Measurements from ENCODE around the gene DKKL1.
"Not testable (repeated sequence)": the region's sequence is repeated elsewhere in the genome, so short reads cannot be mapped to it uniquely, and the experiment has no call there.

Gene DKKL1

DNA sequence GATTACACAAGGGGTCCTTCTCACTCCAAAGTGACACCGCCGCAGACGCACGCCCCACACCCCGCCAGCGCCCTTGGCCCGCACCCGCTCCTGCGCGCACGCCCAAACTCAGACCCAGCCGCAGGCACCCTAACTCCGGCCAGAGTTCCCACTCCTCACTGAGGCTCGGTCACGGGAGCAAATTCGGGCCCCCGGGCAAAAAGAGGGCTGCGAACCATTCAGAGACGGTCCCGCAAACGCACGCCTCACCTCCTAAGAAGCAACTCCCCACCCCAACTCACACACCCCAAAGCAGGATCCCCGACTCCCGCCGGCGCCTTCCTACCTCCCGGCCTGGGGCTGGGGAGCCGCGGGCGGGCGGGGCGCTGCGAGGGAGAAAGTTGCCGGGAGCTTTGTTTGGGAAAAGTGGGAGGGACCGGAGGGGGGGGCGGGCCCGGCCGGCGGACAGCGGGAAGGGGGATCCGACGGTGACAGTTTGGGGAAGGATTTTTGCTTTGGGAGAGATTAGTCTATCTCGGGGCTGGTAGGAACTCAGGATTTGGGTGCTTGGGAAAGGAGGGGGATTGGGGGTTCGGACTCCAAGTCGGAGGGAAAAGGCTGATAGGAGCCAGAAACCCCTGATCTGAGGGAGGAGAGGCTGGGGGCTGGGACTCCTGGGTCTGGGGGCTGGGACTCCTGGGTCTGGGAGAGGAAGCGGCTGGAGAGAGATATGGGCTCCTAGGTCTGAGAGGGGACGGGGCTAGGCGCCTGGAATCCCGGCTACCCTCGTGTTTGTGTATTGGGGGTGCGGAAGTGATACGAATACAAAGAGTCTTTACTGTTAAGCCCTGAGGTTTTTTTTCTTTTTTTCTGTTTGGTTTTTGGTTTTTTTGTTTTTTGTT is 1.4 kb upstream of the DKKL1 start, which contains the start of gene TEAD2:
Gene TEAD2, minus strand, starts transcription at position 369 of the 881 bp plus-strand sequence. CDS start 2,341 bp downstream, outside the sequence.
- no peak for DNase-seq

DNA sequence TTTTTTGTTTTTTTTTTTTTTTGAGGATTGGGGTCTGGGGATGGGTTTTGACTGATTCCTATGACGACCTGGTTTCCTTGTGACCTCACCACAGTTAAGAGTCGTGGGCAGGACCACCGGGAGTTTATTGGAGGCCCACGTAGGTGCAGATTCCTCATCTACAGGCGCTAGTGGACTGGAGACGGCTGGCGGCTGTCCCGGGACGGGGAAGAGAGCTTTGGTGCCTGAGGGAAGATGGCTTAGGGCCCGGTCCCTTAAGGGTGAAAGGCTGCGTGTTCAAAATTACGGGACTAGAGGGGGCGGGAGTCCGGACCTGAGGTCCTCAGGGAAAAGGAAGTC is 779 bp upstream of the DKKL1 start:
- no peak for DNase-seq

DNA sequence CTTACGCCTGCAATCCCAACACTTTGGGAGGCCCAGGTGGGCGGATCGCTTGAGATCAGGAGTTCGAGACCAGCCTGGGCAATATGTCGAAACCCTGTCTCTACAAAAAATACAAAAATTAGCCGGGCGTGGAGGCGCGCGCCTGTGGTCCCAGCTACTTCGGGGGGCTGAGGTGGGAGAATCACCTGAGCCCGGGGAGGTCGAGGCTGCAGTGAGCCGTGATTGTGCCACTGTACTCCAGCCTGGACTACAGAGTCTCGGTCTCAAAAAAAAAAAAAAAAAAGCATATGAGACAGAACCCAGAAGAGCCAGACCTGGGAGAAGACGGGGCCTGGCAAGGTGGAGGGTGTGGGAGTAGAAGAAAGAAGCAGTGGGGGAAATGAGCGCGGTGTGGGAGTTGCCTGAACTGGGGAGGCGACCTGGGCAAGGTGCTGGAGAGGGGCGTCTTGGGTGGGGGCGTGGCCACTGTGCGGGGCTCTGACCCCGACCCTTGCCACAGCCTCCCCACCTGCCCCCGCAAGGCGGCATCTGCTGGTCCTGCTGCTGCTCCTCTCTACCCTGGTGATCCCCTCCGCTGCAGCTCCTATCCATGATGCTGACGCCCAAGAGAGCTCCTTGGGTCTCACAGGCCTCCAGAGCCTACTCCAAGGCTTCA is 533 bp downstream of the DKKL1 start:
- no peak for DNase-seq

DNA sequence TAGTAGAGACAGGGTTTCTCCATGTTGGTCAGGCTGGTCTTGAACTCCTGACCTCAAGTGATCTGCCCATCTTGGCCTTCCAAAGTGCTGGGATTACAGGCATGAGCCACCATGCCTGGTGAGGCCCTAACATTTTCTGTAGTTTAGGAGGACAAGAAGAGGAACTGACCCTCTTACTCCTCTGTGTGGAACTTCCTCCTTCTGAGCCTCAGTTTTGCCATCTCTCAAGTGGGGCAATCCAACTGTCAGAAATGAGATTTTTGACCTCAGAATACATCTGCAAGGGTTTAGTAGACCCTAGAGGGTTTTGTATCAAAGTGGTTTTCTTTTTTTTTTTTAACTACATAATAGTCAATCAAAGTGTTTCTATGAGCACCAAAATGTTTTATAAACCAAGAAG is 2.4 kb downstream of the DKKL1 start:
- DNase-seq: no peak

DNA sequence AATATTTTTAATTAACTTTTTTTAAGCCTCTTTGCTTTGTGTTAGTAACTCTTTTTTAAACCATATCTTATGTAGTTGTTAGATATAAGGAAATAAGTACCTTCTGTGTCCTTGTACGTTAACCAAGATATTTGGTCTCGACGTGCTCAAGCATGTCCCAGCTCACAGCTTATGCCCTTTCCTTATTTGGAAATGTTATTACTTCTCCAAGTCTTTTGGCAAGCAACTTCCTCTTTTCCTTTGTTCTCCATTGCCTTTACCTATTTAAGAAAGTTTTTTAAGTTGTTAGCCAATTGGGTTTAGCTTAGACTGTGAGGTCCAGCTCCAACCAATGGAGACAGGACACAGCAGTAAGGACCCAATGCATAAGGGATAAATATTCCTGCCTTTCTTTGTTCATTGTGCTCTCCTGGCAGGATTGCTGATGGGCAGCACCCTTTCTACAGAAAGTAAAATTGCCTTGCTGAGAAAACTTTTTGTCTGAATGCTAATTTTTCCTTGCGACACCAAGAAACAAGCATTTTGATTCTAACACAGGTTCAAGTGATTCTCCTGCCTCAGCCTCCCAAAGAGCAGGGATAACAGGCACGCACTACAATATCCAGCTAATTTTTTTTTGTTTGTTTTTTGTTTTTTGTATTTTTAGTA is 5.2 kb downstream of the DKKL1 start:
- DNase-seq: peak; percentile 25

DNA sequence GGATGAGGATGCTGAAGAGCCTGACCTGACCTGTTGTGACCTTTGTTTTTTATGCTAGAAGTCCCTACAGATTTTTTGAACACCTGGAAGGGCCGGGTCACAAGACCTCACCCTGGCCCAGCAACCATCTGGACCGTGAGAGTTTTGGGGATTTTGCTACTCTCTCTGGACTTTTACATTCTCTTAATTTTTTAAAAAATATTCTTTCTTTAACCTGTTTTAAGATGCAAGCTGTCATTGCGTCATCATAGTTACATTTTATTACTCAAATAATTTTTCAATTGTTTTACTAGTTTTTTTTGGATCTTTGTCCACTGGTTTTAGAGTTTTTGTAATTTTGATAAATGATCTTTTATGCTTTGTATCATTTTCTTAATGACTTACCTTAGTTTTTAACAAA is 7.5 kb downstream of the DKKL1 start:
- DNase-seq: no peak

DNA sequence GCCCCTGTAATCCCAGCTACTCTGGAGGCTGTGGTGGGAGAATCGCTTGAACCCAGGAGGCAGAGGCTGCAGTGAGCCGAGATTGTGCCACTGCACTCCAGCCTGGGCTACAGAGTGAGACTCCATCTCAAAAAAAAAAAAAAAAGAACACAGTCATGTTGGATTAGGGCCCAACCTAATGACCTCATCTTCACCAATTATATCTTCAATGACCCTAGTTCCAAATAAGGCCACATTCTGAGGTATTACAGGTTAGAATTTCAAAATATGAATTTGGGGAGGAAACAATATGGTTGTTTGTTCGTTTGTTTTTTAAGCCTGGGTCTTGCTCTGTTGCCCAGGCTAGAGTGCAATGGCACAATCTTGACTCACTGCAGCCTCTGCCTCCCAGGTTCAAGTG is 9.5 kb downstream of the DKKL1 start:
- DNase-seq: not testable (repeated sequence)

DNA sequence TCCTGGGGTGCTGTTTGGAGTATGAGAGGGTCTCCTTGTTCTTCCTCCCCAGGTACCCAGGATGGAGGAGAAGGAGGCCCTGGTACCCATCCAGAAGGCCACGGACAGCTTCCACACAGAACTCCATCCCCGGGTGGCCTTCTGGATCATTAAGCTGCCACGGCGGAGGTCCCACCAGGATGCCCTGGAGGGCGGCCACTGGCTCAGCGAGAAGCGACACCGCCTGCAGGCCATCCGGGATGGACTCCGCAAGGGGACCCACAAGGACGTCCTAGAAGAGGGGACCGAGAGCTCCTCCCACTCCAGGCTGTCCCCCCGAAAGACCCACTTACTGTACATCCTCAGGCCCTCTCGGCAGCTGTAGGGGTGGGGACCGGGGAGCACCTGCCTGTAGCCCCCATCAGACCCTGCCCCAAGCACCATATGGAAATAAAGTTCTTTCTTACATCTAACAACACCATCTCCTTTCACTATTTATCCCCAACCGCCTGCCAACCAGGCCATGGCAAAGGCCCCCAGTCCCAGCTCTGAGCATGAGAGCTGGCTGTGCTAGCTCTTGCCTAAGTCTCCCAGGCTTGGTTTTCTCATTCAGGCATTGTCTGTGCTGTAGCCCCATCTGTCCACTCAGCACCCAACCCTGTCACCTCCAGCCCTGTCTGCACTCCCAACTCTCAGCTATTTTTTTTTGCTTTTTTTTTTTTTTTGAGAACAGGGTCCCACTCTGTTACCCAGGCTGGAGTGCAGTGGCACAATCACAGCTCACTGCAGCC is 11.2 kb downstream of the DKKL1 start:
- no peak for DNase-seq

DNA sequence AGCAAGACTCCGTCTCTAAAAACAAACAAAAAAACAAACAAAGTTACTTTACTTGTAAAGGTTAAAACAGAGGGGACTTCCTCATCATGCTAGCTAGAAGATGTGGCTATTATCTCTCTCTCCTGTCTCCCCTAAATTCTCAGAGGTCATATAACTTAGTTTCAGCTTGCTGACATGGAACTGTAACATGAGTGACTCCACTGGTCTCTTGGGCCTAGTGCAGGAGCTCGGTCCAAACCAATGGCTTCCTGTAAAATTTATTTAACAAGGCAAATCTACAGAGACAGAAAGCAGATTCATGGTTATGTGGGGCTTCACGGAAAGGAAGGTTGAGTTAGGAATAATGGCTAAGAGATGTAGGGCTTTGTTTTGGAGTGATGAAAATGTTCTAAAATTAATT is 14.8 kb downstream of the DKKL1 start:
- DNase-seq: no peak

DNA sequence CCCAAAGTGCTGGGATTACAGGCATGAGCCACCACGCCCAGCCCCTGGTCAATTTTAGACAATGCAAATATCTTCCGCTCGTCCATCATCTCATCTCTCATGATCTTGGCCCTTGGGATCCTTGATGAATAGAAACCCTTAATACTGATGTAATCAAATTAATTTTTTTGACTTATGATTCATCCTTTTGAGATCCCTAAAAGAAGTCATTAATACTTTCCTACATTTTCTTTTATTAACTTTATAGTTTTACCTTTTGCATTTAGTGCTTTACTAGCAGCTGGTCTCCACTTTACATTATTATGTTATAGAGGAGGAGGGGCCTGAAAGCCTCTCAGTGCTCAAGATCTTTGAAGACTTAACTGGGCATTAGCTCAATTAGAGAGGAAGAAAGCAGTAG is 16.7 kb downstream of the DKKL1 start:
- DNase-seq: no peak

DNA sequence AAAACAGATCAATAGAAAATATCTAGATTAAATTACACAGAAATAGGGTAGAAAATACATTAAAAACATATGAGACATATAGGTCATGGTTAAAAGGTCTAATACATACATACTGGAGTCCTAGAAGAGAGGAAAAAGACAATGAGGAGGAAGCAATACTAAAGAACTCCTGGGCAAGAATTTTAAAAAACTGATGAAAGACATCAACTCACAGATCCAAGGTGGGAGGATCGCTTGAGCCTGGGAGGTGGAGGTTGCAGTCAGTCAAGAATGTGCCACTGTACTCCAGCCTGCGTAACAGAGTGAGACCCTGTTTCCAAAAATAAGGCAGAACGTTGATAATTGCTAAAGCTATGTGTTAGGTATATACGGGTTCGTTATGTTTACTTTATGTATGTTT is 19.0 kb downstream of the DKKL1 start:
- no peak for DNase-seq

DNA sequence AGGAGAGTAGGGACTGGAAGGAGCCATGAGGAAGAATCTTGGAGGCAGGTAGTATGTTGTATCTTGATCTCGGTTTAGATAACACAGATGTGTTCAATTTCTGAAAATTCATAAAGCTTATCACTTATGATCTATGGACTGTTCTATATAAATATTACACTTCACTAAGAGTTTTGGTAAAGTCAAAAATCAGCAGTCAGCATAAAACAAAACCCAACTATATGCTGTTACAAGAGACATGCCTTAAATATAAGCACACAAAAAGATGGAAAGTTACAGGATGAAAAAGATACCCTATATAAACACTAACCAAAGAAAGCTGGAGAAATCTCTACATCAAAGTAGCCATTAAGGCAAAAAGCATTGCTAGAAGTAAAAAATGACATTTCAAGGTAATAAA is 19.9 kb downstream of the DKKL1 start:
- no peak for DNase-seq

DNA sequence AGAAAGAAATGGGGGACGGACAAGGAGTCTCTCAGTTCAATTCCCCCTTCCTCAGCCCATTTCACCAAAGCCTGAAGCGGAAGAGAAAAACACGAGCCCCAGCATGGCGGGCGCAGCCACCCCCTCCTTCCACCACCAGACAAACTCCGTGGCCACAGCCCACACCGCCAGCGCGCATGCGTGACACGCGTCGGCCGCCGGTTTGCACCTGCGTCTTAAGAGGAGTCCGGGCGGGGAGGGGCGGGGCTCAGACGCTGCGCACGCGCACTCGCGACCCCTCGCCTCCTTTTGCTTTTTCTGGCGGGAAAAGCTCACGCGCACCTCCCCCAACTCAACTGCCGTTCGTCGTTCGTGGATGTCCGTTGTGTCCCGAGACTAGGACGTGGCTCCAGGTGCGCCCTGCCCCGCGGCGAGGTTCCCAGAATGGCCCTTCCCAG is 24.3 kb downstream of the DKKL1 start, which contains the start of gene KASH5:
Gene KASH5, plus strand, starts transcription at position 314 of the 437 bp plus-strand sequence. CDS start 2,635 bp downstream, outside the sequence.
- DNase-seq: no peak

DNA sequence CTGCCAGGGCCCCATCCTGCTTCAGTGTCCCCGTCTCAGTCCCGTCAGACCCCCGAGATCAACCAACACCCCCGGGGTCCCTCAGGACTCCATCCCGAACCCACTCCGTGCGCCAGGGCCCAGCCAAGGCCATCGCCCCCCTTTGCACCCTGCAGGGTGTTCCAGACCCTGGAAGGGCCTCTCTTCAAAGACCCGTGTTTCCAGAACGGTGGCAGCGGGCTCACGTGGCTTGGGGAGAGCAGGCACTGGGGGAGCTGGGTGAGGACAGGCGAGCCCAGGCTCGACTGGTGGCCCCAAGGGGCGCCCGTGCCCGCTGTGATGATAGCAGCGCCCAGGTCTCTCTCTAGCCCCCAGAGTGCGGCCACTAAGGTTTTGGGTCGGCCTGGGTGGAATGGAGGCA is 25.7 kb downstream of the DKKL1 start:
- no peak for DNase-seq

DNA sequence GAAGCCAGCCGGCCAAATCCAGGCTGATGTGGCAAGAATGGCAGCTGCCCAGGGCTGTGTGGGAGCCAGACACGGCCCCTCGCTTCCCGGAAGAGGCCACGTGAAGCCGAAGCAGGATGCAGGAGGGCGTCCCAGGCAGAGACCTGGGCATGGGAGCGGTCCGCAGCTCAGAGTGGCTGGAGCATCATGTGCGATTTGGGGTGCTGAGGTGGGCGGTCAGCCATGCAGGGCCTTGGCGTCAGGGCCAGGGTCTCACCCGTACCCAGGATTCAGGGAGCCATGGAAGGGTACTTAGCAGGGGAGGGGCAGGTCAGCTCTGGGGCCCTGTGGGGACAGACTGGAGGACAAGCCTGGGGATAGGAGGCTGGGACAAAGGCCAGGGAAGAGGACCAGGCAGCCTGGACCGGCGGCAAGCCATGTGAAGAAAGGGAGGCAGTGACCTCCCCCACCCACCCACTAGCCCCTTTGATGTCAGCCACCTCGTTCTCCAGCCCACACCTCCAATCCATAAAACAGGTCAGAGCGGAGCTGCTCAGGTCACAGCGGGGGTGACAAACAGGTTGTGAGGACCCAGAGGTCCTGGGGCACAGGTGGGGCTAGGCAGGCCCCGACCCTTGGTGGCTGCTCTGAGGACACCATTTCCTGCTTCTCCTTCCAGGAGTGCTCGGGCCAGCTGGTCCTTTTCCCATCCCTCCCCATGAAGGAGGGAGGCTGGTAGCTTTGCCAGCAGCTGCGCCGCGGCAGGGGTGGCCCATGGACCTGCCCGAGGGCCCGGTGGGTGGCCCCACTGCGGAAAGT is 26.7 kb downstream of the DKKL1 start:
- no peak for DNase-seq

DNA sequence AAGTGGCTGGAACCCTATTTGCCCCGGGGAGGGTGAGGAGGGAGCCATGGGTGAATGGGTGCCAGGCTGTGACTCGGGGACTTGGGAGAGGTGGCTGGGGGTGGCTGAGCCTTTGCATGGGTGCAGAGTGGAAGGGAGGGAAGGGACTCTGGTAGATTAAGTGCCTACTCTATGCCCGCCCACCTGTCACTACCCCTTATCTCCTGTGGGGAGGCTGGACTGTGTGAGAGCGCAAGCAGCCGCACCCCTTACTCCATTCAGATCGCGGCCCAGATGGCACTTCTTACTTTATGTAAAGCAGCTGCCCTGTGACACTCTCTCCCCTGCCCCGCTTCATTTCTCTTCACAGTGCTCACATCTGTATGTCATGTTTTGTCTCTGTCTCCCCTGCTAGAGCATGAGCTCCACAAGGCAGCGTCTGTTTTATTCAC is 27.3 kb downstream of the DKKL1 start:
- peak; percentile 31 for DNase-seq

DNA sequence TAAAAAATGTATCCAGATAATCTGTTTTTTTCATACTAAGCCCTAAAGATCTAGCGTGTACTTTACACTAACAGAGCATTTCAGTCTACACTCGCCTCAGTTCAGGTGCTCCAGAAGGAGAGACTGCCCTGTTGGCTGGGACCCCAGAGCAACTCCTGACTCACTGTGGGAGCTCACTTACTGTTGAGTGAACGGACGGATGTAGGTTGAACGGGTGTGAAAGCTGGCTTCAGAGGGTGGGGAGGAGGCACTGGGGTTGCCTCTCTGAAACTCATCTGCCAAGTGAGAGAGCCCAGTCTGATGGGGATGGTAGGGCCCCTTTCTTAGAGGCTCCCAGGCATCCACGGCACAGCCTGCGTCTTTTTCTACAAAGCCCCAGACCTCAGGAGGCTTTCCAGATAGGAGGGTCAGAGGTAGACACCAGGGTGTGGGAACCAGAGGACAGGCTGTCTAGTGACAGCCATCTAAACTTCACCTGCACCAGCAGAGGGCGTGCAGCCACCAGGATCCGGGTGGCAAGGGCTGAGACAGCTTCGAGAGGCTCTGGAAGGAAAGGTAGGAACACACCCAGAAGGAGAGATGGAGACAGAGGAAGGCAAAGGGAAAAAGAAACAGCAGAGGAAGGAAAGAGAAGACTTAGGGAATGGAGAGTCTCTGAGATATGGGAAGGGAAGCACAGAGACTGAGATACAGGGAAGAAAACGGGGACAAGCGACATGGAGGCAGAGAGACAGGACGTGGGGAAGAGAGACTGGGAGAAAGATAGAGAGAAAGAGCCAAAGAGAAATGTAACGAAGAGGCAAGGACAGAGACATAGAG is 28.1 kb downstream of the DKKL1 start:
- peak; percentile 90 for DNase-seq

DNA sequence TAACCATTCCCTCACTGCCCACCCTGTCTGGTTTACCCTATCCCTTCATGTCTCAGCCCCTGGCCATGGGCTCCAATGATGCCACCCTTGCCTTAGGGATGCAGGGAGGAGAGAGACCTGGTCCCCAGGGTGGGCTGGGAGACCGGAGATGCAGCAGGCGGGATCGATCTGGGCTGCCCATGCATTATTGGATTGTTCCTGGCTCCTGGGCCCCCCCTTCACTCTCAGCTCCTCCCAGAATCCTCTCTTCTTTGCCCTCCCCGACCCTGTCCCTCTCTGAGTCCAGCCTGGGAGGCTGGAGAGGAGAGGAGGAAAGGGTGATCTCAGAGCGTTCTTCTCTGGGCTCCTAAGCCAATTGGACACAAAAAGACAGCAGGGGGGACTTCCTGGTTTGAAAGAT is 30.2 kb downstream of the DKKL1 start:
- DNase-seq: no peak

DNA sequence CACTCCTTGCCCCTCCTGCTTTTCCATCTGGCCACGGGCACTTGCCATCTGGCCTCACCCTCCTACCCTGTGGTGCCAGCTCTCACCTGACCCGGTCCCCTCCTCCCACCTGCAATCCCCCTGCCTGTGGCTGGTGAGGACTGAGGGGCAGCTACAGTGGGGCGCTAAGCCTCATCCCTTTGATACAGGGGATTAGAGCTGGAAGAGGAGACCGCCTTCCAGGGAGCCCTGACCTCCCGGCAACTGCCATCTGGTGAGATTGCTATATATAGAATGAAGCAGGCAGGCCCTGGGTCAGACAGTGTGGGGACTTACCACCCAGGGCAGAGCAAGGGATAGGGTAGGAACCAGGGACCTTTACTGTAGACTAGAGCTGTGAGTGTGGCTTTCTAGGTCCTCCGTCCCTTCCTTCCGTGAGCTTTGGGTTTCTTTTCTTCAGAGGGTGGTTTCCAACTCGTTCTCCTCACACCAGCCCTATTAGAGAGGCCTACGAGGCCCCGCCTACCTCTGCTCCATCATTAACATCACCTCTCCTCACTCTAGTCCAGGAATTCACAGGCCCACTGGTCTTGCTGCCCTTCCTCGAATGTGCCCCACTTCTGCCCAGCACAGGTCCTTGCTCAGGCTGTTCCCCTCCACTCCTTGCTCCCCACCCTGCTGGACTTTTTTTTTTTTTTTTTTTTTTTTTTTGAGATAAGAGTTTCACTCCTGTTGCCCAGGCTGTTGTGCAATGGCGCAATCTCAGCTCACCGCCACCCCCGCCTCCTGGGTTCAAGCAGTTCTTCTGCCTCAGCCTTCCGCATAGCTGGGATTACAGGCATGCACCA is 32.1 kb downstream of the DKKL1 start:
- peak; percentile 90 for DNase-seq

Measured in NCI-H2171 treated with DMSO at 0.1 percent for 48 hours (cell line).